Stomach smooth muscle (tissue), 2 donors: ENCODE data around the gene PDE8A.

ENCODE experiments used
- H3K27ac ChIP-seq: one replicate; pipeline ENCODE4 v1.7.0; 2013; ENCODE audit warnings: mild to moderate bottlenecking, low read length, inconsistent platforms
- H3K27me3 ChIP-seq, 2 donors: one replicate each; pipeline ENCODE4 v1.7.0; 2013; ENCODE audit warnings: low read length in 2 of 2; ENCODE audit not compliant: insufficient read depth in 2 of 2, control insufficient read depth in 1 of 2
- H3K36me3 ChIP-seq, 2 donors: one replicate each; pipeline ENCODE4 v1.7.0; 2013; ENCODE audit warnings: low read length in 2 of 2; ENCODE audit not compliant: control insufficient read depth in 2 of 2, insufficient read depth in 2 of 2
- H3K4me1 ChIP-seq: one replicate; pipeline ENCODE4 v1.7.0; 2013; ENCODE audit warnings: low read length; ENCODE audit not compliant: control insufficient read depth, insufficient read depth
- H3K4me3 ChIP-seq, 2 donors: one replicate each; pipeline ENCODE4 v1.7.0; 2013; ENCODE audit warnings: low read length in 2 of 2
- H3K9ac ChIP-seq, 2 donors: one replicate each; pipeline ENCODE4 v1.7.0; 2013; ENCODE audit warnings: low read length in 2 of 2, mild to moderate bottlenecking in 1 of 2
- H3K9me3 ChIP-seq, 2 donors: one replicate each; pipeline ENCODE4 v1.7.0; 2013; ENCODE audit warnings: low read length in 2 of 2; ENCODE audit not compliant: control insufficient read depth in 2 of 2
- donor health status: healthy.
- donor health status: Pancreatic carcinoma.

The PDE8A gene

GRCh38 chr15:85151861-85152260 is 170.2 kb downstream of the PDE8A start:
- no peak overlapping the region for H3K9ac ChIP-seq
- H3K4me3 ChIP-seq: no peak overlapping the region
- no peaks in the 10 kb centered on the region for H3K4me1 ChIP-seq
- H3K27me3 ChIP-seq: no peaks in the 10 kb centered on the region
- H3K36me3 ChIP-seq: no peaks in the 10 kb centered on the region
- H3K9me3 ChIP-seq: no peaks in the 10 kb centered on the region
- no peak overlapping the region for H3K27ac ChIP-seq

- Histone ChIP-seq H3K9ac (no peak overlapping the region), H3K4me1 (no peaks in the 10 kb centered on the region), H3K9me3 (no peaks in the 10 kb centered on the region), H3K4me3 (no peak overlapping the region), H3K27ac (no peak overlapping the region), H3K27me3 (no peaks in the 10 kb centered on the region), H3K36me3 (no peaks in the 10 kb centered on the region)
Observed at GRCh38 chr15:85154061-85154460, 172.4 kb downstream of the PDE8A start.

GRCh38 chr15:85155360-85155759 is 173.7 kb downstream of the PDE8A start:
- no peak overlapping the region for H3K9ac ChIP-seq
- H3K4me1 ChIP-seq: no peaks in the 10 kb centered on the region
- no peaks in the 10 kb centered on the region for H3K27me3 ChIP-seq
- no peak overlapping the region for H3K4me3 ChIP-seq
- no peaks in the 10 kb centered on the region for H3K36me3 ChIP-seq
- H3K9me3 ChIP-seq: no peaks in the 10 kb centered on the region
- H3K27ac ChIP-seq: no peak overlapping the region

- Histone ChIP-seq H3K9me3 (no peaks in the 10 kb centered on the region), H3K27ac (no peak overlapping the region), H3K27me3 (no peaks in the 10 kb centered on the region), H3K4me1 (no peaks in the 10 kb centered on the region), H3K9ac (no peak overlapping the region), H3K4me3 (no peak overlapping the region), H3K36me3 (no peaks in the 10 kb centered on the region)
Observed at GRCh38 chr15:85155857-85156256, 174.2 kb downstream of the PDE8A start.

- no peaks in the 10 kb centered on the region for H3K9me3 ChIP-seq
- no peak overlapping the region for H3K9ac ChIP-seq
- no peaks in the 10 kb centered on the region for H3K36me3 ChIP-seq
- H3K27me3 ChIP-seq: no peaks in the 10 kb centered on the region
- H3K4me3 ChIP-seq: no peak overlapping the region
- no peaks in the 10 kb centered on the region for H3K4me1 ChIP-seq
- H3K27ac ChIP-seq: no peak overlapping the region
Observed at GRCh38 chr15:85157344-85157743, 175.7 kb downstream of the PDE8A start.

GRCh38 chr15:85162237-85162636 is 180.6 kb downstream of the PDE8A start:
- no peak overlapping the region for H3K27ac ChIP-seq
- no peak overlapping the region for H3K4me3 ChIP-seq
- H3K27me3 ChIP-seq: no peaks in the 10 kb centered on the region
- no peak overlapping the region for H3K9ac ChIP-seq
- no peaks in the 10 kb centered on the region for H3K36me3 ChIP-seq
- peaks cover 0 to 4% of the 10 kb centered on the region in 2 donors for H3K9me3 ChIP-seq
- no peaks in the 10 kb centered on the region for H3K4me1 ChIP-seq

GRCh38 chr15:85164841-85165466 is 183.3 kb downstream of the PDE8A start:
- Histone ChIP-seq H3K27me3 (no peaks in the 10 kb centered on the region), H3K4me1 (no peaks in the 10 kb centered on the region), H3K4me3 (no peak overlapping the region), H3K27ac (no peak overlapping the region), H3K9ac (no peak overlapping the region), H3K36me3 (no peaks in the 10 kb centered on the region), H3K9me3 (peaks cover 0 to 4% of the 10 kb centered on the region in 2 donors)

- H3K9me3 ChIP-seq: peaks cover 0 to 8% of the 10 kb centered on the region in 2 donors
- H3K27me3 ChIP-seq: no peaks in the 10 kb centered on the region
- no peaks in the 10 kb centered on the region for H3K4me1 ChIP-seq
- no peak overlapping the region for H3K27ac ChIP-seq
- no peak overlapping the region for H3K4me3 ChIP-seq
- no peaks in the 10 kb centered on the region for H3K36me3 ChIP-seq
- no peak overlapping the region for H3K9ac ChIP-seq
Observed at GRCh38 chr15:85167568-85167967, 185.9 kb downstream of the PDE8A start.

GRCh38 chr15:85168642-85169173 is 187.1 kb downstream of the PDE8A start:
- Histone ChIP-seq H3K27me3 (no peaks in the 10 kb centered on the region), H3K27ac (no peak overlapping the region), H3K4me1 (no peaks in the 10 kb centered on the region), H3K4me3 (peak overlapping the region; percentile 15 to 31), H3K9me3 (peaks cover 0 to 4% of the 10 kb centered on the region in 2 donors), H3K9ac (no peak overlapping the region), H3K36me3 (no peaks in the 10 kb centered on the region)

GRCh38 chr15:85171736-85172135 is 190.1 kb downstream of the PDE8A start:
- Histone ChIP-seq H3K9me3 (peaks cover 0 to 4% of the 10 kb centered on the region in 2 donors), H3K27ac (no peak overlapping the region), H3K27me3 (no peaks in the 10 kb centered on the region), H3K9ac (no peak overlapping the region), H3K4me1 (no peaks in the 10 kb centered on the region), H3K4me3 (no peak overlapping the region), H3K36me3 (no peaks in the 10 kb centered on the region)

GRCh38 chr15:85172846-85173490 is 191.3 kb downstream of the PDE8A start:
- Histone ChIP-seq H3K9me3 (peaks cover 0 to 4% of the 10 kb centered on the region in 2 donors), H3K9ac (no peak overlapping the region), H3K27ac (no peak overlapping the region), H3K4me1 (peaks cover 3% of the 10 kb centered on the region), H3K27me3 (no peaks in the 10 kb centered on the region), H3K4me3 (no peak overlapping the region), H3K36me3 (no peaks in the 10 kb centered on the region)
